Prostate gland (tissue), 2 donors: ENCODE results near the gene EZH1. TPM values are rescaled to one million over a fixed set of nuclear protein-coding genes. Genes with fewer than 3 reads are reported as not detected.

Experiments
- DNase-seq: peaks from one replicate; pipeline ENCODE4 v3.0.0-alpha.2; 2019; ENCODE audit warnings: low spot score
- H3K27ac ChIP-seq, 2 donors: fragments of 200-600 bp; sonication (generic); 2 replicates each; pipeline ENCODE4 v1.5.1; 2017 to 2019
- H3K27me3 ChIP-seq: fragments of 200-600 bp; sonication (generic); replicated peaks from 2 replicates; pipeline ENCODE4 v1.5.1; 2019; ENCODE audit not compliant: insufficient read depth
- H3K36me3 ChIP-seq, 2 donors: fragments of 200-600 bp; sonication (generic); 1 replicate in 1 of 2; 2 replicates in 1 of 2; pipeline versions ENCODE4 v1.5.1 to v1.8.1; 2017 to 2019
- H3K4me1 ChIP-seq: fragments of 200-600 bp; sonication (generic); replicated peaks from 2 replicates; pipeline ENCODE4 v1.5.1; 2019
- H3K4me3 ChIP-seq, 2 donors: fragments of 200-600 bp; sonication (generic); 2 replicates each; pipeline ENCODE4 v1.5.1; 2017 to 2019
- H3K9me3 ChIP-seq: fragments of 200-600 bp; sonication (generic); 2 replicates; pipeline ENCODE4 v1.5.1; 2017
- CTCF ChIP-seq, 4 experiments: fragments of 200-600 bp in 2 of 4; fragments of 450-650 bp in 2 of 4; sonication (generic) in 2 of 4; IDR thresholded peaks; 1 replicate in 3 of 4; 2 replicates in 1 of 4; pipeline ENCODE4 v1.5.1; 2016 to 2019; ENCODE audit warnings: antibody characterized with exemption in 4 of 4, mild to moderate bottlenecking in 2 of 4, moderate library complexity in 2 of 4
- POLR2A ChIP-seq: fragments of 450-650 bp; IDR thresholded peaks from one replicate; pipeline ENCODE4 v1.6.1; 2016; ENCODE audit warnings: antibody characterized with exemption, mild to moderate bottlenecking
- POLR2AphosphoS5 ChIP-seq: sonication (generic); formaldehyde crosslinking; IDR thresholded peaks from one replicate; pipeline ENCODE4 v1.6.1; 2017; ENCODE audit warnings: antibody characterized with exemption
- WGBS: methylation state at CpG from one replicate; pipeline ENCODE4 v1.1.5; 2018; 5-methylcytosine and 5-hydroxymethylcytosine counted together
- intact Hi-C: fragments of 100-400 bp; cut with DNase I; formaldehyde crosslinking; loops from one replicate; pipeline ENCODE4 v1.14.2; 2022
- total RNA-seq, 2 donors: library from RNA; depleted of rRNA; stranded (reverse); fragments of >200 nt; gene quantifications; one replicate each; pipeline ENCODE4 v1.1.0, GENCODE V29; 2016

Gene EZH1
- total RNA-seq, 2 donors from 2014 or later: 28.5 to 61.2 TPM

- intact Hi-C loops: no loop called here
- WGBS: 88% methylated on average over 10 of the region's 10 CpGs
- DNase-seq: no peak
- Histone ChIP-seq H3K27me3 (no peaks in the 10 kb centered on the region), H3K4me1 (no peaks in the 10 kb centered on the region), H3K27ac (no peak overlapping the region), H3K4me3 (no peak overlapping the region), H3K36me3 (no peaks in the 10 kb centered on the region), H3K9me3 (no peaks in the 10 kb centered on the region)
- no peak for TF ChIP-seq POLR2AphosphoS5
- TF ChIP-seq POLR2A: no peak
- TF ChIP-seq CTCF (IDR thresholded peaks at IDR 0.05): no peak
These were observed 54.2 kb downstream of the EZH1 start for GRCh38 chr17:42690596-42690995.

GRCh38 chr17:42687707-42688320 is 57.0 kb downstream of the EZH1 start:
- Histone ChIP-seq H3K36me3 (no peaks in the 10 kb centered on the region), H3K4me3 (no peak overlapping the region), H3K4me1 (peaks cover 2% of the 10 kb centered on the region), H3K27me3 (no peaks in the 10 kb centered on the region), H3K9me3 (no peaks in the 10 kb centered on the region), H3K27ac (no peak overlapping the region)
- WGBS: 71% methylated on average over 27 of the region's 27 CpGs
- TF ChIP-seq POLR2AphosphoS5 (no peak), POLR2A (no peak), CTCF (IDR thresholded peaks at IDR 0.05) (no peak)
- intact Hi-C loops: no loop called here
- no peak for DNase-seq

GRCh38 chr17:42686520-42687128 is 58.2 kb downstream of the EZH1 start:
- no peak for TF ChIP-seq POLR2AphosphoS5
- no peak for TF ChIP-seq POLR2A
- TF ChIP-seq CTCF (IDR thresholded peaks at IDR 0.05): no peak
- intact Hi-C loops: no loop called here
- Histone ChIP-seq H3K27ac (no peak overlapping the region), H3K9me3 (no peaks in the 10 kb centered on the region), H3K36me3 (no peaks in the 10 kb centered on the region), H3K4me3 (no peak overlapping the region), H3K27me3 (no peaks in the 10 kb centered on the region), H3K4me1 (peaks cover 9% of the 10 kb centered on the region)
- no peak for DNase-seq
- 74% methylated on average over 32 of the region's 32 CpGs for WGBS

- no peak overlapping the region for H3K27ac ChIP-seq
- no peak overlapping the region for H3K4me3 ChIP-seq
- TF ChIP-seq CTCF (IDR thresholded peaks at IDR 0.05) (no peak), POLR2A (no peak), POLR2AphosphoS5 (no peak)
- 80% methylated on average over 14 of the region's 14 CpGs for WGBS
- peaks cover 9% of the 10 kb centered on the region for H3K4me1 ChIP-seq
- no peaks in the 10 kb centered on the region for H3K27me3 ChIP-seq
- no peak for DNase-seq
- H3K9me3 ChIP-seq: no peaks in the 10 kb centered on the region
- no peaks in the 10 kb centered on the region for H3K36me3 ChIP-seq
- intact Hi-C loops: no loop called here
These were observed 59.0 kb downstream of the EZH1 start for GRCh38 chr17:42685831-42686230.

DNA sequence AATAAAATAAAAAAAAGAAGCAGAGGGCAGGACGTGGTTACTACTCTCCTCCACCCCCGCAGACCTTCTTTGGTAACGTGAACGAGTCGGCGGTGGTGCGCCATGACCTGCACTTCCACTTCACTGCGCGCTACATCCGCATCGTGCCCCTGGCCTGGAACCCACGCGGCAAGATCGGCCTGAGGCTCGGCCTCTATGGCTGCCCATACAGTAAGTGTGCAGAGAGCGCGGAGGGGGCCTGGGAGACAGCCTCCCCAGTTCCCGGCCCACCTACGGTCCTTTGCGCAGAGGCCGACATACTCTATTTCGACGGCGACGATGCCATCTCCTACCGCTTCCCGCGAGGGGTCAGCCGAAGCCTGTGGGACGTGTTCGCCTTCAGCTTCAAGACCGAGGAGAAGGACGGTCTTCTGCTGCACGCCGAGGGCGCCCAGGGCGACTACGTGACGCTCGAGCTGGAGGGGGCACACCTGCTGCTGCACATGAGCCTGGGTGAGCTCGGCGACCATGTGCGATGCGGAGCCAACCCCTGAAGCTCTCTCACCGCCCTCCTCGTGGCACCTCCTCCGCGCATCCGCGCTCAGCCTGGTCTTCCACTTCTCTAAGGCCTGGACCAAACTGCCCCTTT is 59.8 kb downstream of the EZH1 start:
- H3K4me3 ChIP-seq: no peak overlapping the region
- WGBS: 77% methylated on average over 50 of the region's 50 CpGs
- DNase-seq: no peak
- no peaks in the 10 kb centered on the region for H3K27me3 ChIP-seq
- no peaks in the 10 kb centered on the region for H3K9me3 ChIP-seq
- TF ChIP-seq POLR2A (no peak), POLR2AphosphoS5 (no peak), CTCF (IDR thresholded peaks at IDR 0.05) (no peak)
- H3K36me3 ChIP-seq: no peaks in the 10 kb centered on the region
- H3K4me1 ChIP-seq: peaks cover 9% of the 10 kb centered on the region
- no peak overlapping the region for H3K27ac ChIP-seq
- intact Hi-C loops: no loop called here
